HEK293 (cell line): ENCODE measurements around the gene RHCG.

Experiments
- BCL11A ChIP-seq: fragments of 450-650 bp; formaldehyde crosslinking; IDR thresholded peaks from 2 replicates; pipeline ENCODE4 v1.5.1; 2016; ENCODE audit warnings: low read depth, missing biosample characterization, missing genetic modification characterization
- ZBTB1 ChIP-seq: fragments of 450-650 bp; formaldehyde crosslinking; IDR thresholded peaks from 2 replicates; pipeline ENCODE4 v1.5.1; 2016; ENCODE audit warnings: missing biosample characterization, missing genetic modification characterization
- ZNF169 ChIP-seq: fragments of 450-650 bp; formaldehyde crosslinking; IDR thresholded peaks from 2 replicates; pipeline ENCODE4 v1.5.1; 2016; ENCODE audit warnings: missing biosample characterization, missing genetic modification characterization
- ZNF175 ChIP-seq: fragments of 450-650 bp; formaldehyde crosslinking; IDR thresholded peaks from 2 replicates; pipeline ENCODE4 v1.5.1; 2016; ENCODE audit warnings: missing biosample characterization, missing genetic modification characterization
- ZNF202 ChIP-seq: fragments of 450-650 bp; formaldehyde crosslinking; IDR thresholded peaks from 2 replicates; pipeline ENCODE4 v1.5.1; 2016; ENCODE audit warnings: missing biosample characterization, missing genetic modification characterization, borderline replicate concordance
- ZNF423 ChIP-seq: fragments of 450-650 bp; formaldehyde crosslinking; IDR thresholded peaks from 2 replicates; pipeline ENCODE4 v1.5.1; 2016; ENCODE audit warnings: missing biosample characterization, missing genetic modification characterization
- ZNF558 ChIP-seq: fragments of 450-650 bp; formaldehyde crosslinking; IDR thresholded peaks from 2 replicates; pipeline ENCODE4 v1.5.1; 2016; ENCODE audit warnings: missing biosample characterization, missing genetic modification characterization
- ZNF792 ChIP-seq: fragments of 450-650 bp; formaldehyde crosslinking; IDR thresholded peaks from 2 replicates; pipeline ENCODE4 v1.5.1; 2016; ENCODE audit warnings: missing biosample characterization, missing genetic modification characterization
- TF ChIP-seq, protein P1 (sequence below): fragments of 450-650 bp; formaldehyde crosslinking; IDR thresholded peaks from 2 replicates; pipeline ENCODE4 v1.5.1; 2016; ENCODE audit warnings: missing biosample characterization, missing genetic modification characterization
- TF ChIP-seq, protein P2 (sequence below): fragments of 450-650 bp; formaldehyde crosslinking; IDR thresholded peaks from 2 replicates; pipeline ENCODE4 v1.5.1; 2016; ENCODE audit warnings: missing biosample characterization, missing genetic modification characterization
- TF ChIP-seq, protein P3 (sequence below): fragments of 450-650 bp; formaldehyde crosslinking; IDR thresholded peaks from 2 replicates; pipeline ENCODE4 v1.5.1; 2017; ENCODE audit warnings: missing biosample characterization, missing genetic modification characterization

DNA sequence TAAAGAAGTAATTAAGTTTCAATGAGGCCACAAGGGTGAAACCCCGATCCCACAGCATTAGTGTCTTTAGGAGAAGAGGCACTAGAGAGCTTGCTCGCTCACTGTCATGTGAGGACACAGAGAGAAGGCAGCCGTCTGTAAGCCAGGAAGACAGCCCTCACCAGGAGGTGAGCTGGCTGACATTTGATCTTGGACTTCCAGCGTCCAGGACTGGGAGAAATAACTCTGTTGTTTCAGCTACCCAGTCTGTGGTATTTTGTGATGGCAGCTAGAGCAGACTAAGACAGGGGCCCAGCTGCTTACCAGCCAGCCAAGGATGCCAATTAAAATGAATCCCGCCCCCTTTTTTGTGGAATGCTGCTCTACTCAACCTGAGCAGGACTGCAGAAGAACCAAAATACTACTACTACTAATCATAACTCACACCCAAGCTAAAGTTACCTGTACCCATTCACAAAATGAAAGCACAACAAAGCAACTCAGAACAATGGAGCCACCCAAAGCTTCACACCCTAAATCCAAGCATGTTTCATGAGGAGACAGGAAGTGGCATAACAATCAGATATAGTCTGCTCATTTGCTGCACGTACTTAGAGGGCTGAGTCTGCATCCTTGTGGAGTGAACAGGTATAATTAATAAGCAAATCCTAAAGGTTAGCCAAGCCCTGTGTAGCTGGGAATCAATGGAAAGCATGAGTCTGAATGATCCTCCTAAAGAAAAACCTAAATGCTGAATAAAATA lies 35.6 kb upstream of the RHCG start:
- TF ChIP-seq, protein P1, sequence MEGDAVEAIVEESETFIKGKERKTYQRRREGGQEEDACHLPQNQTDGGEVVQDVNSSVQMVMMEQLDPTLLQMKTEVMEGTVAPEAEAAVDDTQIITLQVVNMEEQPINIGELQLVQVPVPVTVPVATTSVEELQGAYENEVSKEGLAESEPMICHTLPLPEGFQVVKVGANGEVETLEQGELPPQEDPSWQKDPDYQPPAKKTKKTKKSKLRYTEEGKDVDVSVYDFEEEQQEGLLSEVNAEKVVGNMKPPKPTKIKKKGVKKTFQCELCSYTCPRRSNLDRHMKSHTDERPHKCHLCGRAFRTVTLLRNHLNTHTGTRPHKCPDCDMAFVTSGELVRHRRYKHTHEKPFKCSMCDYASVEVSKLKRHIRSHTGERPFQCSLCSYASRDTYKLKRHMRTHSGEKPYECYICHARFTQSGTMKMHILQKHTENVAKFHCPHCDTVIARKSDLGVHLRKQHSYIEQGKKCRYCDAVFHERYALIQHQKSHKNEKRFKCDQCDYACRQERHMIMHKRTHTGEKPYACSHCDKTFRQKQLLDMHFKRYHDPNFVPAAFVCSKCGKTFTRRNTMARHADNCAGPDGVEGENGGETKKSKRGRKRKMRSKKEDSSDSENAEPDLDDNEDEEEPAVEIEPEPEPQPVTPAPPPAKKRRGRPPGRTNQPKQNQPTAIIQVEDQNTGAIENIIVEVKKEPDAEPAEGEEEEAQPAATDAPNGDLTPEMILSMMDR (tag by site-specific recombination), result no peak
- TF ChIP-seq ZBTB1 (tag by site-specific recombination), result no peak
- TF ChIP-seq, protein P2, sequence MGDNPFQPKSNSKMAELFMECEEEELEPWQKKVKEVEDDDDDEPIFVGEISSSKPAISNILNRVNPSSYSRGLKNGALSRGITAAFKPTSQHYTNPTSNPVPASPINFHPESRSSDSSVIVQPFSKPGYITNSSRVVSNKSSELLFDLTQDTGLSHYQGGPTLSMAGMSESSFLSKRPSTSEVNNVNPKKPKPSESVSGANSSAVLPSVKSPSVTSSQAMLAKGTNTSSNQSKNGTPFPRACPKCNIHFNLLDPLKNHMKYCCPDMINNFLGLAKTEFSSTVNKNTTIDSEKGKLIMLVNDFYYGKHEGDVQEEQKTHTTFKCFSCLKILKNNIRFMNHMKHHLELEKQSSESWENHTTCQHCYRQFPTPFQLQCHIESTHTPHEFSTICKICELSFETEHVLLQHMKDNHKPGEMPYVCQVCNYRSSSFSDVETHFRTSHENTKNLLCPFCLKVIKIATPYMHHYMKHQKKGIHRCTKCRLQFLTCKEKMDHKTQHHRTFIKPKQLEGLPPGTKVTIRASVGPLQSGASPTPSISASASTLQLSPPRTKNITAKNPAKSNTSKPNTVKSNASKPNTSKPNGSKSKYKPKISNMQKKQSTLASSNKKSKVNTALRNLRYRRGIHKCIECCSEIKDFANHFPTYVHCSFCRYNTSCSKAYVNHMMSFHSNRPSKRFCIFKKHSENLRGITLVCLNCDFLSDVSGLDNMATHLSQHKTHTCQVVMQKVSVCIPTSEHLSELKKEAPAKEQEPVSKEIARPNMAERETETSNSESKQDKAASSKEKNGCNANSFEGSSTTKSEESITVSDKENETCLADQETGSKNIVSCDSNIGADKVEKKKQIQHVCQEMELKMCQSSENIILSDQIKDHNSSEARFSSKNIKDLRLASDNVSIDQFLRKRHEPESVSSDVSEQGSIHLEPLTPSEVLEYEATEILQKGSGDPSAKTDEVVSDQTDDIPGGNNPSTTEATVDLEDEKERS (tag by site-specific recombination), result no peak
- TF ChIP-seq ZNF175 (tag by site-specific recombination), result no peak
- no peak for TF ChIP-seq ZNF558 (tag by site-specific recombination)
- no peak for TF ChIP-seq ZNF423 (tag by site-specific recombination)
- TF ChIP-seq ZNF169 (tag by site-specific recombination), result no peak
- no peak for TF ChIP-seq ZNF792 (tag by site-specific recombination)
- no peak for TF ChIP-seq BCL11A
- TF ChIP-seq ZNF202 (tag by site-specific recombination), result no peak
- TF ChIP-seq, protein P3, sequence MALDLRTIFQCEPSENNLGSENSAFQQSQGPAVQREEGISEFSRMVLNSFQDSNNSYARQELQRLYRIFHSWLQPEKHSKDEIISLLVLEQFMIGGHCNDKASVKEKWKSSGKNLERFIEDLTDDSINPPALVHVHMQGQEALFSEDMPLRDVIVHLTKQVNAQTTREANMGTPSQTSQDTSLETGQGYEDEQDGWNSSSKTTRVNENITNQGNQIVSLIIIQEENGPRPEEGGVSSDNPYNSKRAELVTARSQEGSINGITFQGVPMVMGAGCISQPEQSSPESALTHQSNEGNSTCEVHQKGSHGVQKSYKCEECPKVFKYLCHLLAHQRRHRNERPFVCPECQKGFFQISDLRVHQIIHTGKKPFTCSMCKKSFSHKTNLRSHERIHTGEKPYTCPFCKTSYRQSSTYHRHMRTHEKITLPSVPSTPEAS, result no peak
